Rectal smooth muscle tissue (tissue), 1 donor: ENCODE results near the gene PAX8.
A peak's percentile ranks its signal among the peaks of the same experiment; 100 is the strongest.

Experiments used
- H3K27ac ChIP-seq: one replicate; pipeline ENCODE4 v1.7.0; 2013; ENCODE audit warnings: low read depth, low read length, inconsistent platforms
- H3K27me3 ChIP-seq: one replicate; pipeline ENCODE4 v1.7.0; 2013; ENCODE audit warnings: low read length; ENCODE audit not compliant: control insufficient read depth, insufficient read depth
- H3K36me3 ChIP-seq: one replicate; pipeline ENCODE4 v1.7.0; 2013; ENCODE audit warnings: low read length; ENCODE audit not compliant: control insufficient read depth, insufficient read depth
- H3K4me1 ChIP-seq: one replicate; pipeline ENCODE4 v1.7.0; 2013; ENCODE audit warnings: low read length; ENCODE audit not compliant: control insufficient read depth, insufficient read depth
- H3K4me3 ChIP-seq: one replicate; pipeline ENCODE4 v1.7.0; 2013; ENCODE audit warnings: low read length
- H3K9ac ChIP-seq: one replicate; pipeline ENCODE4 v1.7.0; 2013; ENCODE audit warnings: low read length

PAX8 gene

DNA sequence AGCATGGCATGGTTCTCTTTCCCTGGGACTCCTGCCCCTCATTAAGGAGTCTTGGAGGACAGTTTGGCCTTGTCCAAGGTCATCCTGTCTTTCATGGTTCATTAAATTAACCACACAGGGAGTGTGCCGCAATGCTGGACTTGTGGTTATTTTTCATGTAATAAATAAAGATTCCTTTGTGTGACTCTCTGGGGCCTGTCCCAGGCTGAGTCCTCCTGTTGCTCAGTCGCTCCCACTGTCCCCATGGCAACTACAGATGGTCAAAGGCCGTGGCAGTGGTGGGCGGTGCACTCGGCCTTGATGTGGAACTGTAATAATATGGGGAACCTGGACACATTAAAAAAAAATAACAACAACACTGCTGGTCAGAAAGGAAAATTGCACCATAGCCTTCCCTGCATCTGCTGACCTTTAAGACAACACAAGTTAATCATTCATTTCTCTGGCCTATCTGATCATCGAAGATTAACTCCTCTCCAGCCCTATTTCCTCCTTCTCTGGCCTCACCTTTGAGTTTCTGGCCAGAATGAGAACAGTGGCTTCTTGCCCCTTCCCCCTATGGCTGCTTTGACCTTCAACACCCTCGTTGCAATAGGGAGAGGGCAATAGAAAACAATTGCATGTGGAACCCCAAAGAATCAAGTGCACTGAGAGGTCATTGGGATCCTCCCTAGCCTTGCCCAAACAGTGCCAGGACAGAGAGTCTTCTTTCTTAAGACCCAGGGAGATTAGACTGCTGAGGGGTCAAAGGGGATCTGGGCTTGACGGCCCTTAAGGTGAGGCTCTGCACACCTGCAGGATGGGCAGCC lies 60.2 kb downstream of the PAX8 start:
- H3K36me3 ChIP-seq: no peaks in the 10 kb centered on the region
- no peaks in the 10 kb centered on the region for H3K27me3 ChIP-seq
- H3K4me3 ChIP-seq: no peak overlapping the region
- peak overlapping the region; percentile 4 for H3K27ac ChIP-seq
- no peak overlapping the region for H3K9ac ChIP-seq
- H3K4me1 ChIP-seq: no peaks in the 10 kb centered on the region

DNA sequence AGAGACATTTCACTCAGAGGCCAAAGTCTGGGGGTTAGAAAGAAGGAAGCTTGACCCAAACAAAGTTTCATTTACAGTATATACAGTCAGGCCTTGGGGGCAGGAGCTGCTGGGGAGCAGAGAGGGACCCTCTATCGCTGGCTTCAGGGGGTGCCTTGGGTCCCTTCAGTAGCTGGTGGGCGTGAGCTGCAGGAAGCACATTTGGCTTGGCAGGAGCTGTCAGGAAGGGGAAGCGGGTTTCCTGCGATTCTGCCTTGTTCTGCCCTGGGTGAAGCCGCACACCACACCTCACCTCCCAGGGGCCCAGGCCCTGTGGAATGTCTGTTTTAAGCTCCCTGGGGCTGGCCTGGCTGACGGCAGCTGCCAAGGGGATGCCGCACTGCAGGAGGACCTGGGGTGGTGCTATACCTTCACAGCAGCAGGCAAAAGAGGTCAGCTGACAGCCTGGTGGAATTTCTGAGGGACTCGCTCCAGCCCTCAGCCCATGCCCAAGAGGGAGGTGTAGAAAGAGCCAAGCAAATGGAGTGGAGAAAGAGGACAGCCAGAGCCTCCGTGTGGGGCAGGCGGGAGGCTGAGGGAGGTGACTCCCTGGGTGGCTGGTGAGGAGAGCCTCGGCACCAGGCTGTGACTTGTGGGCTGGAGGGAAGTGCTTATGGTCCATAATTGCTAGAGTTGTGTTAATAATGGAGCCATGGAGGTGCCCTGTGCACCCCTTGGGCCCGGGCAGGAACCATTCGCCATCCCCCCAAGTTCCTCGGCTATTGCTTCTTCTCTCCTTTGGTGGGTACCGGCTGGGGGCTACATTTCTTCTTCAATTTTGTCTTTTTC lies 61.1 kb downstream of the PAX8 start:
- no peak overlapping the region for H3K4me3 ChIP-seq
- H3K27me3 ChIP-seq: no peaks in the 10 kb centered on the region
- H3K4me1 ChIP-seq: no peaks in the 10 kb centered on the region
- H3K9ac ChIP-seq: no peak overlapping the region
- H3K36me3 ChIP-seq: no peaks in the 10 kb centered on the region
- H3K27ac ChIP-seq: peak overlapping the region; percentile 4

DNA sequence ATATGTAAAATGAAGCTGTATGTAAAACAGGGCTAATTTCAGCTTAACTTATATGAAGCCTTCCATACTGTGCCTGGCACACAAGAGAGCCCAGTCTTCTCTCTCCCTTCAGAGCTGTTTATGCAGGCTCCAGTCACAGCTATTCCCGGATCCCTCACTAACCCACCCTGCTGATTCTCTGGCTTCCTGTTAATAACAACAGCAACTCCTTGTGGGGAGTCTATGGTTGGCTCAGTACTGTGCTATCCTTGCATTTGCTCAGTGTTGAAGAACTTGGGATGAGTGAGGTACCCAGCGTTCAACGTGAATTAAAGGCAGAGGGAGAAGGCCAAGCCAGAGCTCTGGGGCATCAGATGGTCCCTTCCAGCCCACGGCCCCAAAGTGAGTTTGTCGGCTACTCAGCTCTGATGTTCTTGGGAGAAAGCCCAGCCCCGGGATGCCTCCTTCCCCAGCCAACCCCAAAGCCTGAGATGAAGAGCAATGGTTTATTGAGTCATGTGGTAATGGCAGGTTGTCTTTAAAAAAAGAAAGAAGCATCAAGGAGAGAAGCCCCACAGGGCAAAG lies 61.7 kb downstream of the PAX8 start:
- Histone ChIP-seq H3K27me3 (no peaks in the 10 kb centered on the region), H3K9ac (no peak overlapping the region), H3K36me3 (no peaks in the 10 kb centered on the region), H3K27ac (no peak overlapping the region), H3K4me1 (no peaks in the 10 kb centered on the region), H3K4me3 (no peak overlapping the region)

DNA sequence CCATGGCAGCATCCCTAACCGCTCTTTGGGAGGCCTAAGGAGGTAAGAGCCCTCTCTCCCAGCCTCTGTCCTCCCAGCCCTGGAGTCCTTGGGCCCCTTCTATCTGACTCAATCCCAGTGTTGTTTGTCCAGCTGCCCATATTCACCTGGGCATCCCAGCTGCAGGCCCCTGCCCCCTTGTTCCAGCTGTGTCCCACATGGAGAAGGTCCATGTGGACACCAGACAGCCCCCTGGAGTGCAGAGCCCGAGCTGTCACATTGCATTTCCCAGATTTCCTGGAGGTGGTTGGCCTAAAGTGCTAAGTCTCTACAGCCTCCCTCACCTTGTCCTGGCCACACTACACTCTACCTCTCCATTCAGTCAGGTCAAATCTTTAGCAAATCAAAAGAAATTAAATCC lies 62.4 kb downstream of the PAX8 start:
- no peak overlapping the region for H3K4me3 ChIP-seq
- H3K27ac ChIP-seq: no peak overlapping the region
- H3K9ac ChIP-seq: no peak overlapping the region
- no peaks in the 10 kb centered on the region for H3K36me3 ChIP-seq
- no peaks in the 10 kb centered on the region for H3K4me1 ChIP-seq
- no peaks in the 10 kb centered on the region for H3K27me3 ChIP-seq

DNA sequence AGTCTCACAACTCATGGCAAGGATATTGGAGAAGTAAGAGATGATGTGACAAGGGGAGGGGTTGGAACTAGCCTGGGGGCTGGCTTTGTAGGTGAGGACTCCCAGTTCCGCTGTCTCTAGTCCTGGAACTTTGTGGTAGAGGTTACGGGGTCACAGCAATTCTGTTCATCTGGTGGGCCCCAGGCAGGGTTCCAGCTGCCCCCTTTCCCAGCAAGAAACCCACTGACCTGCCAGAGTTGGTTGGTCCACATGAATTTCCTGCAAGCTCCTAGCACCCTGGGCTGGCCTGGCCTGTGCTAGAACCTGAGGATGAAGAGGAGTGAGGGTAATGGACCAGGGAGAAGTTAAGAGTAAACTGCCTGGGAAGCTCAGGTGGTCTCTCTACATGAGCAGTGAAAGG lies 63.7 kb downstream of the PAX8 start:
- H3K27ac ChIP-seq: no peak overlapping the region
- H3K36me3 ChIP-seq: no peaks in the 10 kb centered on the region
- peaks cover 2% of the 10 kb centered on the region for H3K4me1 ChIP-seq
- no peak overlapping the region for H3K4me3 ChIP-seq
- H3K27me3 ChIP-seq: no peaks in the 10 kb centered on the region
- H3K9ac ChIP-seq: no peak overlapping the region

DNA sequence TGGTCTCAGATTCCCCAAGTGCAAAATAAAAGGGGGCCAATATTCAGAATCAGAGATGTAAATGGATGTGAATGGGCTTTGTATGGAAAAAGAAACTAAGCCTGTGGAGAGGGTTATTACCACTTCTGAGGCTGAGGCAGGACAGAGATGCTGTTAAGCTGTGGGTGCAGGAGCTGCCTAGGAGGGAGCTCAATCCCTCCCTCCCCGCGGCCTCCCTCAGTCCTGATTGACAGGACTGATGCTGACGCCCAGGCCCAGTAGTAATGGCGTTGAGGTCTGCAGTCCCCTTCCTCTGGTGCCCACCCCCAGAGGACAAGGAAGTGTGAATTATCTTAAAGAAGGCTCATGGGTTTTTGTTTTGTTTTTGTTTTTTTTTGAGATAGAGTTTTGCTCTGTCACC lies 64.6 kb downstream of the PAX8 start:
- peaks cover 2% of the 10 kb centered on the region for H3K4me1 ChIP-seq
- H3K4me3 ChIP-seq: no peak overlapping the region
- no peak overlapping the region for H3K27ac ChIP-seq
- no peaks in the 10 kb centered on the region for H3K27me3 ChIP-seq
- no peaks in the 10 kb centered on the region for H3K36me3 ChIP-seq
- H3K9ac ChIP-seq: no peak overlapping the region

DNA sequence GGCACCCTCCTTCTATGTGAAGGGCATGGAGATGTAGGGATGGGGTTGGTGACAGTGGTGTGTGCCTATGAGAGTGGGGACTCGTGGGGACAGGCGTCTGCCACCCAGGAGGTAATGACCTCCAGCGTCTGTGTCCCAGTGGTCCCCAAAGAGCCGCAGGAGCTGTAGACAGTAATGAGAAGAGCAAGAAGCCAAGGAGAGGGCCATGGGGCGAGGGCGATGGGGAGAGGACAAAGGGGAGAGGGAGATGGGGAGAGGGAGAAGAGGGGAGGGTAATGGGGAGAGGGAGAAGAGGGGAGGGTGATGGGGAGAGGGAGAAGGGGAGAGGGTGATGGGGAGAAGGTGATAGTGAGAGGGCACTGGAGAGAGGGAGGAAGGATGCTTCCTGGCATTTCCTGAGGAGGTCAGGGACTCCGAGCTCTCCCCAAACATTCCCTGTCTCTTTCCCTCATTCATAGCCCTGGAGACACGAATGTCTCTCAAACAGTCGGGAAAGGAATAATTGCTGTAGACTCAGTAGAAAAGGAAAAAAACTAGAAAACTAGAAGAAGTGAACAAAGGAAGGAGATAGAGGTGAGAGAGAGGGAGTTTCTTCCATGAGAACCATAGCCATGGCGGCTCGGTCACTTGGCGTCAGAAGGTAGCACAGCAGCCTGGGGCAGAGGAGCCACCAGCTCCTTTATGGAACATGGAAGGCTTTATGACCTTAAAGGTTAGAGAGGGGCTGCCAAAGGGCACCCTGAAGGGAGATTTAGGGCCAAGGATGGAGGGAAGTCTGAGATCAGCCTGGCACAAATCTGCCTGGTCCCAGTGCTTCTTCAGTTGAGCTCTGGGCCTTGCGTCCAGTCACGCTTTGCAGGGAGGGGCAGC lies 65.4 kb downstream of the PAX8 start:
- H3K36me3 ChIP-seq: no peaks in the 10 kb centered on the region
- H3K27ac ChIP-seq: no peak overlapping the region
- no peaks in the 10 kb centered on the region for H3K27me3 ChIP-seq
- H3K4me3 ChIP-seq: no peak overlapping the region
- H3K4me1 ChIP-seq: peaks cover 2% of the 10 kb centered on the region
- H3K9ac ChIP-seq: no peak overlapping the region

DNA sequence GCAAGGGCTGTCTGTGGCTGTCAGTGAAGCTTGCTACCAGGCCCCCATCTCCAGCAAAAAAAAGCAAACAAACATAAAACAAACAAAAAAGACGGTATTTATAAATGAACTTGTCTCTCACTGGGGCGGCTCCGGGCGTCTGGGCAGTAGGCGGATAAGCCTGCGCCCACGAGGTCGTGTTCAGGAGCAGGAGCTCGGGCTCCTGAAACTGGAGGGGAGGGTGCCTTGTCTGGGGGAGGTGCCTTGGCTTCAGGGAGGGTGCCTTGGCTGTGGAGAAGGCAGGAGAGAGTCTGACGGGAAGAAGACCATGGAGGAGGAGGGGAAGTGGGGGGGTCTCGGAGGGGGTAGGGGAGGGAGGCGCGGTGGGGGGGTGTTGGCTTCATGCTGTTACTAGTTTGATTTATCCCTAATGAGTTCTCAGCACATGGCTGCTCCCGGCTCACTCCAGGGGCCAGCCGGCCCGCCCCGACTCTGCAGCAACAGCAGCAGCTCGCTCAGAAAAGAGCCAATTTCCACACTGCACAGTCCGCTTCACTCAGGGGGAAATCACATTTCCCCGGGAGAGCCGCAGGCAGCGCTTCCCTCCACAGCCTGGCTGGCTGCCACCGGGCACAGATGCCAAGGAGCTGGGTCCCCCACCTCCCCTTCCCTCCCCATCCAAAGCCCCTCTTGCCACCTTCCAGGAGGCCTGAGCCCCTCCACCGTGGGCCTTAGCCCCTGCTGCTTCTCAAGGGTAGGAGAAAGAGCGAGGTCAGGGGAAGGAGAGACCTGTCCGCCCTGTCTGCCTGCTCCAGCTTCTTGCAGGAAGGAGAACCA lies 66.3 kb downstream of the PAX8 start:
- peaks cover 2% of the 10 kb centered on the region for H3K4me1 ChIP-seq
- no peak overlapping the region for H3K4me3 ChIP-seq
- no peak overlapping the region for H3K9ac ChIP-seq
- H3K36me3 ChIP-seq: no peaks in the 10 kb centered on the region
- H3K27me3 ChIP-seq: no peaks in the 10 kb centered on the region
- peak overlapping the region; percentile 13 for H3K27ac ChIP-seq

DNA sequence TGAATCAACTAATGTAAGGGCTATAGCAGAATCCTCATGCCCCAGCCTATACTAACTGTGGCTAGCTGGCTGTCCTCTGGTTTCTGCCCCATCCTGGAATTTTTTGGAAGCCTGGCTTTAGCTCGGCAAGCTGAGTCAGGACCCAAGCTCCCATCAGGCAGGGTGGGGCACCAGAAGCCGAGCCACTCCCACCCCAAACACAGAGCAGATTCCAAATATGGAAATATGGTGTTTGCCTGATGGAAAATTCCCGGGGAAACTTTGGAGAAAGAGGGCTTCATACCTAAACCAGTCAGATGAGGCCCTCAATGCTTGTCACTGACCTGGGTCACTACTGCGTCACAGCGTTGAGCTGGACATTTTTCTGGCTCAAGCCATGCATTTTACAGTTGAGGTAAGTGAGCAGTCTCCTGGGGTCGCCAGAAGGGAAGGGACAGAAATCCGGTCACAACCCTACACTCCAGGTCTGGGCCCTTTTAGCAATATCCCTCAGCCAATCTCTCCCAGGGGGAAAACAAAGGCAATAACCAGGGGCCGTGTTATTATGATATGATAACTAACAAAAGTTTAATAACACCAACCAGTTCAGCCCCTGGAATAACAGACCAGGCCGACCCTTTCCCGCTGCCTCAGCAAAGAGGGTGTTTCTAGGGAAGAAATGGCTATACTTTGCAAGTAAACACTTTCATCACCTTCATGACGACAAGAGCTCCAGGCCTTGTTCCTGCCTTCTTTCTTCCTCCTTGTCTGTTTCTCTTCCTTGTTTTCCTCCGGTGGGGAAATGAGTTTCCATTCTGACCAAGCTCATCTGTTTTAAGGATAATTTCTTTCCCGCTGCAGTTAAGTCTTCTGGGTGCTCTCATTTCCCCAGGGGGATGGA lies 67.3 kb downstream of the PAX8 start:
- Histone ChIP-seq H3K27ac (no peak overlapping the region), H3K4me3 (no peak overlapping the region), H3K4me1 (peaks cover 2% of the 10 kb centered on the region), H3K36me3 (no peaks in the 10 kb centered on the region), H3K9ac (no peak overlapping the region), H3K27me3 (no peaks in the 10 kb centered on the region)

DNA sequence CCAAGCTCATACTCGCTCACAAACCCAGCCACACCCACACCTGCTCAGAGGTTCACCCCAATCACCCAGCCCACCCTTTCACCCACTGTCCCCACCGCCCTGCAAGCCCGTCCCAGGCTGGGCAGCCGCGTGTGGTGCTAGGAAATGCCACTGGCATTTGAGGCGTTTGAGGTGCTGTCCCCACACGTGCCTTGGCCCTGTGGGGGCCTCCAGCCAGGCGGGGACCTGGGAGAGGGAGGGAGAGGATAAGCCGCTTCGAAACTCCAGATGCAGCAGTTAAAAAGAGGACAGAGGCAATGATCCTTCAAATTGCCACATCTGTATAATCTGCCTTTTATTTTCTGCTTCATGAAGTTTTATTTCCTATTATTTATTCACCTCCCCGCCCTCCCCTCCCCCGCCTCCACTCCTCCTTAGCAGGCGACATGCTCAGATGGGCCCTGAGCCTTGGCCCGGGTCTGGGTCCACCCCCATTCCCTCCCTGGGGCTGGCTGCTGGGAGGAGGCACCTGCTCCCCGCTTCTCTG lies 69.0 kb downstream of the PAX8 start:
- Histone ChIP-seq H3K27me3 (no peaks in the 10 kb centered on the region), H3K27ac (no peak overlapping the region), H3K4me1 (peaks cover 2% of the 10 kb centered on the region), H3K9ac (no peak overlapping the region), H3K4me3 (no peak overlapping the region), H3K36me3 (no peaks in the 10 kb centered on the region)
